ENCODE measurements around the gene ZFP92. TPM values are rescaled to one million over a fixed set of nuclear protein-coding genes. Genes with fewer than 3 reads are reported as not detected.

The ZFP92 gene
- total RNA-seq, 2 donors from 2014 or later, result 0.23 to 3.4 TPM

- no peak overlapping the region for H3K27ac ChIP-seq
- no peaks in the 10 kb centered on the region for H3K9me3 ChIP-seq
- intact Hi-C loops (cut with DNase I), result no loop called here
- no peaks in the 10 kb centered on the region for H3K4me1 ChIP-seq (replicated peaks)
- TF ChIP-seq POLR2AphosphoS5 (IDR thresholded peaks at IDR 0.05) (no peak), POLR2A (IDR thresholded peaks at IDR 0.05) (no peak)
- TF ChIP-seq, protein P1, sequence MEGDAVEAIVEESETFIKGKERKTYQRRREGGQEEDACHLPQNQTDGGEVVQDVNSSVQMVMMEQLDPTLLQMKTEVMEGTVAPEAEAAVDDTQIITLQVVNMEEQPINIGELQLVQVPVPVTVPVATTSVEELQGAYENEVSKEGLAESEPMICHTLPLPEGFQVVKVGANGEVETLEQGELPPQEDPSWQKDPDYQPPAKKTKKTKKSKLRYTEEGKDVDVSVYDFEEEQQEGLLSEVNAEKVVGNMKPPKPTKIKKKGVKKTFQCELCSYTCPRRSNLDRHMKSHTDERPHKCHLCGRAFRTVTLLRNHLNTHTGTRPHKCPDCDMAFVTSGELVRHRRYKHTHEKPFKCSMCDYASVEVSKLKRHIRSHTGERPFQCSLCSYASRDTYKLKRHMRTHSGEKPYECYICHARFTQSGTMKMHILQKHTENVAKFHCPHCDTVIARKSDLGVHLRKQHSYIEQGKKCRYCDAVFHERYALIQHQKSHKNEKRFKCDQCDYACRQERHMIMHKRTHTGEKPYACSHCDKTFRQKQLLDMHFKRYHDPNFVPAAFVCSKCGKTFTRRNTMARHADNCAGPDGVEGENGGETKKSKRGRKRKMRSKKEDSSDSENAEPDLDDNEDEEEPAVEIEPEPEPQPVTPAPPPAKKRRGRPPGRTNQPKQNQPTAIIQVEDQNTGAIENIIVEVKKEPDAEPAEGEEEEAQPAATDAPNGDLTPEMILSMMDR (IDR thresholded peaks at IDR 0.05), result no peak
- no peak for DNase-seq (ENCODE audit: low spot score)
- no peak overlapping the region for H3K4me3 ChIP-seq
- H3K36me3 ChIP-seq, result no peaks in the 10 kb centered on the region
- no peaks in the 10 kb centered on the region for H3K27me3 ChIP-seq (replicated peaks; ENCODE audit: insufficient read depth)
- 92% methylated on average over 16 of the region's 30 CpGs for WGBS
Observed at GRCh38 chrX:153409414-153410101, 1.7 kb upstream of the ZFP92 start.

DNA sequence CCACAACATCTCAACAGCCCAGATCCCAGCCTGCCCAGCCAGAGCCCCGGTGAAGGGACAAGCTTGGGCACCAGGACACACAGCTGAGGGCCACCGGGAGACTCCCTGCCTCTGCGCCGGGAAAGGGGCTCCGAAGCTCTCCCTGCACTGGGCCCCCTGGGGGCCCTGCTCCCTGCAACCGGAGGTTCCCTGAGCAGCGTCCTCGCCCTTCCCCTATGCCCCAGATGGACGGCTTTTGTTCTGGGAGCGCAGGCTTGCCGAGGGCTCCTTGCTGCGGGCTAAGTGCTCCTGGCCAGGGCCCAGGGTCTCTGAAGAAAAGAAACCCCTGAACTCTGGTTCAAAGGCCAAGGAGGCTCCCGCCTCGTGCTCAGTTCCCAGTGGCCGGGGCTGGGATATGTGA, 899 bp upstream of the ZFP92 start:
- DNase-seq (ENCODE audit: low spot score), result no peak
- no peak for TF ChIP-seq POLR2AphosphoS5 (IDR thresholded peaks at IDR 0.05)
- TF ChIP-seq, protein P1 (IDR thresholded peaks at IDR 0.05), result no peak
- no peak for TF ChIP-seq POLR2A (IDR thresholded peaks at IDR 0.05)
- Histone ChIP-seq H3K27ac (no peak overlapping the region), H3K9me3 (no peaks in the 10 kb centered on the region), H3K4me3 (no peak overlapping the region), H3K36me3 (no peaks in the 10 kb centered on the region), H3K4me1 (replicated peaks) (no peaks in the 10 kb centered on the region), H3K27me3 (replicated peaks; ENCODE audit: insufficient read depth) (no peaks in the 10 kb centered on the region)
- intact Hi-C loops (cut with DNase I), result no loop called here
- WGBS, result 86% methylated on average over 10 of the region's 15 CpGs

DNA sequence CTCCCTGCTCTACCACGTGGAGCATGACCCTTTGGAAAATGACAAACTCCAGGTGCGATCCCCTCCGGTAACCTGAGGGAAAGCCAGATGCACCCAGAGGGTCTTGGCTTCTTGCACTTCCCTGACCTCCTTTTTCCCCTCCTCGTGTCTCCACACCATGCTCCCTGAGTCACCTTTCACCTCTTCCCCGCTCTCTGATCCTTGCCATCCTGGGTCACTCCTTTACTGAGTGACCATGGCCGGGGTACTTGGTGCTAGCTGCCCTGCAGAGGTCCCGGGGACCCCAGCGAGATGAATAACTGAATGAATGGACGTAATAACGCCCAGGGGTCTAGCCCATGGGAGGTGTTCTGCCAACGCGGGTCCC, 401 bp upstream of the ZFP92 start:
- Histone ChIP-seq H3K27me3 (replicated peaks; ENCODE audit: insufficient read depth) (no peaks in the 10 kb centered on the region), H3K9me3 (no peaks in the 10 kb centered on the region), H3K4me3 (peak overlapping the region; percentile 25 to 32), H3K4me1 (replicated peaks) (no peaks in the 10 kb centered on the region), H3K27ac (no peak overlapping the region), H3K36me3 (no peaks in the 10 kb centered on the region)
- WGBS, result 63% methylated on average over 9 of the region's 12 CpGs
- intact Hi-C loops (cut with DNase I), result no loop called here
- DNase-seq (ENCODE audit: low spot score), result no peak
- TF ChIP-seq POLR2AphosphoS5 (IDR thresholded peaks at IDR 0.05) (no peak), POLR2A (IDR thresholded peaks at IDR 0.05) (no peak)
- TF ChIP-seq, protein P1 (IDR thresholded peaks at IDR 0.05), result no peak

- Histone ChIP-seq H3K4me3 (peak overlapping the region; percentile 25 to 32), H3K27ac (no peak overlapping the region)
- no peak for DNase-seq (ENCODE audit: low spot score)
Observed at GRCh38 chrX:153411988-153412574, 809 bp downstream of the ZFP92 start.

More at GRCh38 chrX:153411988-153412574, 809 bp downstream of the ZFP92 start:
- Histone ChIP-seq H3K27me3 (replicated peaks; ENCODE audit: insufficient read depth) (no peaks in the 10 kb centered on the region), H3K9me3 (no peaks in the 10 kb centered on the region), H3K4me1 (replicated peaks) (no peaks in the 10 kb centered on the region), H3K36me3 (no peaks in the 10 kb centered on the region)
- intact Hi-C loops (cut with DNase I), result no loop called here
- WGBS, result 22% methylated on average over 14 of the region's 17 CpGs
- TF ChIP-seq POLR2A (IDR thresholded peaks at IDR 0.05), result no peak
- no peak for TF ChIP-seq POLR2AphosphoS5 (IDR thresholded peaks at IDR 0.05)
- TF ChIP-seq, protein P1 (IDR thresholded peaks at IDR 0.05), result no peak

Data from prostate gland (tissue), 2 donors.